ENCODE data around the gene NT5DC3.

DNA sequence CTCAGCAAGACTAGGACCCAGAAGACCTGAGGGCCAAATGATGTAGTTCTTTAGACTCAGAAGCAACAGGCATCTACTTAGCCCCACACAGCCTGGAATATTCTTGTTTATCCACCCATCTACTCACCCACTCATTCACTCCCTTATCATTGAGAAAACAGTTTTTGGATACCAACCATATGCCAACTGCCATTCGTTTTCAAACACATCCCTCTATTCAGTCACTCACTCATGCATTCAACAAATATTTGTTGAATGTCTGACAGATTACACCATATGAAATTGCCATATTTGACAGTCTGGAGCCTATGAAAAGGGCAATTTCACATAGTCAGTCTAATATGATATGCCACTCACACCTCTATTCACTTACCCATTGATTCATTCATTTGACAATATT, 103.2 kb downstream of the NT5DC3 start:
- TF ChIP-seq ZNF30 (CRISPR knock-in tag; IDR thresholded peaks at IDR 0.05) (no peak), SRSF1 (optimal IDR thresholded peaks at IDR 0.05; ENCODE audit: low read depth, low read length) (no peak), NONO (IDR thresholded peaks at IDR 0.05) (no peak), NONO (CRISPR knock-in tag; conservative IDR thresholded peaks at IDR 0.05) (no peak), EZH2 (conservative IDR thresholded peaks at IDR 0.05; ENCODE audit: low read depth, low read length) (no peak), TEAD2 (CRISPR knock-in tag; IDR thresholded peaks at IDR 0.05) (no peak)
- TF ChIP-seq, protein P1, sequence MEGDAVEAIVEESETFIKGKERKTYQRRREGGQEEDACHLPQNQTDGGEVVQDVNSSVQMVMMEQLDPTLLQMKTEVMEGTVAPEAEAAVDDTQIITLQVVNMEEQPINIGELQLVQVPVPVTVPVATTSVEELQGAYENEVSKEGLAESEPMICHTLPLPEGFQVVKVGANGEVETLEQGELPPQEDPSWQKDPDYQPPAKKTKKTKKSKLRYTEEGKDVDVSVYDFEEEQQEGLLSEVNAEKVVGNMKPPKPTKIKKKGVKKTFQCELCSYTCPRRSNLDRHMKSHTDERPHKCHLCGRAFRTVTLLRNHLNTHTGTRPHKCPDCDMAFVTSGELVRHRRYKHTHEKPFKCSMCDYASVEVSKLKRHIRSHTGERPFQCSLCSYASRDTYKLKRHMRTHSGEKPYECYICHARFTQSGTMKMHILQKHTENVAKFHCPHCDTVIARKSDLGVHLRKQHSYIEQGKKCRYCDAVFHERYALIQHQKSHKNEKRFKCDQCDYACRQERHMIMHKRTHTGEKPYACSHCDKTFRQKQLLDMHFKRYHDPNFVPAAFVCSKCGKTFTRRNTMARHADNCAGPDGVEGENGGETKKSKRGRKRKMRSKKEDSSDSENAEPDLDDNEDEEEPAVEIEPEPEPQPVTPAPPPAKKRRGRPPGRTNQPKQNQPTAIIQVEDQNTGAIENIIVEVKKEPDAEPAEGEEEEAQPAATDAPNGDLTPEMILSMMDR (CRISPR knock-in tag; IDR thresholded peaks at IDR 0.05), result no peak

All from HepG2 (cell line).